Stimulated activated naive CD4-positive, alpha-beta T cell treated with Interleukin-2 at 50 U/mL for 16 hours (primary cell): ENCODE measurements around the gene HOMEZ.

ENCODE experiments used
- DNase-seq: peaks from one replicate; lab custom pipeline; 2025; lab: John Stamatoyannopoulos, UW

Gene HOMEZ

DNA sequence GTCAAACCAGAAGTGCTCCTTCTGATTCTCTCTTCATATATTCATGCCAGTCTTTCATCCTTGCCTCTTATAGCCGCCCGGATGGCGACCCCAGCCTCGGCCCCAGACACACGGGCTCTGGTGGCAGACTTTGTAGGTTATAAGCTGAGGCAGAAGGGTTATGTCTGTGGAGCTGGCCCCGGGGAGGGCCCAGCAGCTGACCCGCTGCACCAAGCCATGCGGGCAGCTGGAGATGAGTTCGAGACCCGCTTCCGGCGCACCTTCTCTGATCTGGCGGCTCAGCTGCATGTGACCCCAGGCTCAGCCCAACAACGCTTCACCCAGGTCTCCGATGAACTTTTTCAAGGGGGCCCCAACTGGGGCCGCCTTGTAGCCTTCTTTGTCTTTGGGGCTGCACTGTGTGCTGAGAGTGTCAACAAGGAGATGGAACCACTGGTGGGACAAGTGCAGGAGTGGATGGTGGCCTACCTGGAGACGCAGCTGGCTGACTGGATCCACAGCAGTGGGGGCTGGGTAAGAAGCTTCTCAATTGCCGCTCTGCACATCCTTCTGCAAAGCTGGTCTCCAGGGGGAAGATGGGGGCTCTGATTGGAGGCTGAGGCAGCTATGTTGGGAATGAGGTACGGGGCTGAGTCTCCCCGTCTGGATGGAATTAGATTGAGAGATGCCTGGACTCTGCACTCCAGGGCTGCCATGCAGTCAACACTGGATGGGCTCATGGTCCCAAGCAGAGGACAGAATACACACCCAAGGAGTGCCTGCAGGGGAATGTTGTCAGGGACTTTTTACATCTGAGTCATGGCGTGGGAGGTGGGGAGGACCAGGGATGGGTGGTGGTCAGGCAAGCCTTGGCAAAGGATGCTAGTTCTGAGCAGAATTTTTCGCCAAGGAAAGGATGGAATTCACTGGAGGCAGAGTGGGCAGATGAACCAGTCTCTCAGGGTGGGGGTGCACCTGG lies 22.0 kb upstream of the HOMEZ start:
- no peak for DNase-seq

DNA sequence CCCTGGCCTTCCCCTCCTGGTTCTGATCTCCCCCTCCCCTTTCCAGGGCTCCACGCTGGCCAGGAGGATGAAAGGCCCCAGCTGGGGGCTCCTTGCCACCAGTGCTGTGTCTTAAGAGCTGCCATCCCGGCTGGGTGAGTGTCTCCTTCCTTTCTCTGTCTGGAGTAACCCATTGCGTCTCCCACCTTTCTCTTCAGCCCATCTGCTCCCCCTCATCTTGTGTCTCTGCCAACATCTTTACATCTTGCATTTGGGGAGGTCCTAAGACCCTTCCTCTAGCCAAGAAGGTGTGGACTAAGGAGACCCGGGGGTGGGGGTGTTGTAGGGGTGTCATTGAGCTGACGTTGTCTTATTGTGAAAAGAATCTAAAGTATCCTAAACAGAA lies 21.2 kb upstream of the HOMEZ start:
- no peak for DNase-seq

GRCh38 chr14:23306412-23307145 lies 20.6 kb upstream of the HOMEZ start, which contains the start of gene BCL2L2:
BCL2L2 (plus strand) TSS chr14:23306833; CDS start chr14:23307768, 935 bp downstream.
- DNase-seq = no peak

GRCh38 chr14:23302290-23303225 lies 16.6 kb upstream of the HOMEZ start, which contains the start of gene PPP1R3E:
PPP1R3E (minus strand) TSS chr14:23302859; CDS start chr14:23302576, 283 bp downstream.
- peak; percentile 85 for DNase-seq

DNA sequence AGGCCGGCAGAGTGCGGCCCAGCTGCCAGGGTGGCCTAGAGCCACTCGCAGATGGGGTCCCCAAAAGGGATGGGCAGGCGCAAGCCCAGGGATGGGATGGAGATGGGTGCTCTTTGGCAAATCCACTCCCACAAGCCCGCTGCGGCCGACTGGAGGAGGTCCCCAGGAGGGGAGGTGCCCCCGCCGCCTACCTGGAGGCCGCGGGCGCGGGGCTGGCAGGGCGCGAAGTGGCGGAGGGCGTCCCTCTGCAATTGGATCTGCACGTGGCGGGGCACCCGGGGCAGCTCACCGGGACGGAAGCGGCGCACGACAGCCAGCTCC lies 16.0 kb upstream of the HOMEZ start:
- DNase-seq = no peak

- DNase-seq = peak; percentile 95
These were observed 15.5 kb upstream of the HOMEZ start for GRCh38 chr14:23301288-23301968.

DNA sequence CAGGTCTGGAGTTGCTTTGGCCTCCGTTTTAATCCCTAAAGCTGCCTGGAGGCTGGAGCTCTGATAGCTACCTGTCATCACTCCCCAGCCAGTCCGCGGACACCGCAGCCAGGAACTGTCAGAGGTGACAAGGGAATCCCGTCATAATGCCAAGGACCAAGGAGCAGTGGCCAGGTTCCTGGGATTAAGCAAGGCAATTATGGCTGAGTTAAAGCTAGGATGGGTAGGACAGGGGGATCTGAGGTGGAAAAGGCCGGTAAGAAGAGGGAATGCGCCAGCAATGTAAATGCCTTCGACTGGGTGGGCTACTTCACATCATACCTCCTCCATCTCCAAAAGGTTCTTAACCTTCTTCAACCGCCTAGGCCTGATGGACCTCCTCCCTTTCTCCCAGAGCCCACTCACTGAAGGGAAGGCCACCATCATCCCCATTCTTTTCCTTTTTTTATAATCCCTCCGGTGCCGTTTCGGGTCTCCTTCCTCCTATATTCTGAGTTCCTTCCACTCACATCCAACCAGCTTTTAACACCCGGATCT lies 14.8 kb upstream of the HOMEZ start:
- no peak for DNase-seq

GRCh38 chr14:23299986-23300686 lies 14.2 kb upstream of the HOMEZ start:
- no peak for DNase-seq

- no peak for DNase-seq
These were observed 13.5 kb upstream of the HOMEZ start for GRCh38 chr14:23299211-23299957.

DNA sequence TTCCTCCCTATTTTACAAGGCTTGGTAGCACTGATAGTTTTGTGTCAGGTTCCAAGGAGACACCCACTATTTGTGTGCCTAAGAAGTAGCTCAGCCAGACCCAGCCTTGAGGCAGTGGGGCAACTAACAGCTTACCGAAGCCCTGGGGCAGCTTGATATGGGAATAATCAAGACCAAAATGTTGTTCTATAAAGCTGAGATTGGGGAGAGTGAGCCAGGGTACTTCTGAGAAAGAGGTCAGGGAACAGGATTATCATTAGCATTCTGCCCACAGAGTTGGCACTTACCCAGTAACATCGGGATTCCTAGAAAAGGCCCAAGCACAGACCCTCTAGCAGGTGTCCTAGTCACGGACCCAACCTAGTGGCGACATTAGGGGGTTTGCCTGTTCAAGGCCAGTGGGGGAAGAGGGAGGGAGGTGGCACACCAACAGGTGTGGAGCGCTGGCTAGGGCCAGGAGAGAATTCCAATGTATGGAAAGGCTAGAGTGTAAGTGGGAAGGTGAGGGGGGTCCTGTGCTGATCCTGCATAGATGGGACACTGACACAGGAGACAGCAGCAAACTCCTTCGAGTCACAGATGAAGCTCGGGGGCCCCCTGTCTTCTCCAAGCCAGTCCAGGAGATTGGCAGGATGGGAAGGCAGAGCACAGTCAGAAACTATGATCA lies 11.8 kb upstream of the HOMEZ start:
- no peak for DNase-seq

GRCh38 chr14:23297096-23297495 lies 11.2 kb upstream of the HOMEZ start:
- DNase-seq = no peak

- no peak for DNase-seq
These were observed 10.3 kb upstream of the HOMEZ start for GRCh38 chr14:23296012-23296777.

DNA sequence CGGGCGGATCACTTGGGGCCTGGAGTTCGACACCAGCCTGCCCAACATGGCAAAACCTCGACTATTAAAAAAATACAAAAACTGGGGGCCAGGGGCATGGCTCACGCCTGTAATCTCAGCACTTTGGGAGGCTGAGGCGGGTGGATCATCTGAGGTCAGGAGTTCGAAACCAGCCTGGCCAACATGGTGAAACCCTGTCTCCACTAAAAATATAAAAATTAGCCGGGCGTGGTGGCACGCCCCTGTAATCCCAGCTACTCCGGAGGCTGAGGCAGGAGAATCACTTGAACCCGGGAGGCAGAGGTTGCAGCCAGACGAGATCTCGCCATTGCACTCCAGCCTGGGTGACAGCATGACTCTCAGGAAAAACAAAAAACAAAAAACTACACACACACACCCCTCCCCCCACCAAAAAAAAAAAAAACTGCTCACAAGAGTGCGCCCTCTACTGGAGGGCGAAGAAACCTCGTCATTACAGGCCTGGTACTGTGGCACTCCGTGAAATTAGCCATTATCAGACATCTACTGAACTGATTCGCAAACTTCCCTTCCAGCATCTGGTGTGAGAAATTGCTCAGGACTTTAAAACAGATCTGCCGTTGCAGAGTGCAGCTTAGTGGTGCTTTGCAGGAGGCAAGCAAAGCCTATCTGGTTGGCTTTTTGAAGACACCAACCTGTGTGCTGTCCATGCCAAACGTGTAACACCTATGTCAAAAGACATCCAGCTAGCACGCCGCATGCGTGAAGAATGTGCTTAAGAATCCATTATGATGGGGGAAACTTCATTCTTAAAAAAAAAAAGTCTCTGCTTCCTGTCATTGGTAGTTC lies 9.0 kb upstream of the HOMEZ start:
- DNase-seq = peak; percentile 20

- no peak for DNase-seq
These were observed 1.1 kb upstream of the HOMEZ start for GRCh38 chr14:23286902-23287479.

GRCh38 chr14:23285530-23286019 lies 357 bp downstream of the HOMEZ start:
- DNase-seq = no peak

- no peak for DNase-seq
These were observed 1.0 kb downstream of the HOMEZ start for GRCh38 chr14:23284654-23285529.
